Loucy (cell line): ENCODE results near the gene MAPT.

Experiments
- CTCF ChIP-seq: fragments of 200-600 bp; sonication (generic); conservative IDR thresholded peaks from 2 replicates; pipeline ENCODE4 v1.5.1; 2014; ENCODE audit warnings: mild to moderate bottlenecking, antibody characterized with exemption, low read length
- EZH2phosphoT487 ChIP-seq: fragments of 200-600 bp; IDR thresholded peaks from 2 replicates; pipeline ENCODE4 v1.6.1; 2018; ENCODE audit warnings: antibody characterized with exemption, mild to moderate bottlenecking, moderate library complexity, borderline replicate concordance

GRCh38 chr17:46047856-46048255 is 153.5 kb downstream of the MAPT start:
- TF ChIP-seq CTCF (no peak), EZH2phosphoT487 (no peak)
